ENCODE data around the gene DYNLT2.

The DYNLT2 gene

GRCh38 chr6:169714178-169714577, 37.2 kb downstream of the DYNLT2 start:
- H3K9me2 ChIP-seq (replicated peaks; ENCODE audit: control insufficient read depth, low read length), result no peaks in the 10 kb centered on the region
- peaks cover 20% of the 10 kb centered on the region for H3F3A ChIP-seq (ENCODE audit: control insufficient read depth, insufficient read depth)
- TF ChIP-seq CTCF (IDR thresholded peaks at IDR 0.05; ENCODE audit: low read depth, low read length, poor library complexity, severe bottlenecking) (no peak), EZH2phosphoT487 (IDR thresholded peaks at IDR 0.05; ENCODE audit: borderline replicate concordance, low read length) (no peak)
- no peak overlapping the region for H3K27ac ChIP-seq (ENCODE audit: low read depth, low read length)
- peaks cover 31% of the 10 kb centered on the region for H3K79me2 ChIP-seq (ENCODE audit: control insufficient read depth, low read length)
- H4K20me1 ChIP-seq (ENCODE audit: control insufficient read depth, insufficient read depth, low read depth, low read length), result no peaks in the 10 kb centered on the region
- H3K36me3 ChIP-seq (ENCODE audit: control insufficient read depth, low read length), result peaks cover 86% of the 10 kb centered on the region
- H3K4me2 ChIP-seq (ENCODE audit: low read length), result no peak overlapping the region
- no peaks in the 10 kb centered on the region for H3K27me3 ChIP-seq (ENCODE audit: control insufficient read depth, low read length)
- peaks cover 29% of the 10 kb centered on the region for H3K4me1 ChIP-seq (ENCODE audit: control insufficient read depth, low read length)
- no peak overlapping the region for H3K4me3 ChIP-seq (ENCODE audit: low read length)
- H3K9me3 ChIP-seq (ENCODE audit: control insufficient read depth, insufficient read depth, low read length), result no peaks in the 10 kb centered on the region

- peak overlapping the region; percentile 34 for H3K4me2 ChIP-seq (ENCODE audit: low read length)
- no peak for TF ChIP-seq EZH2phosphoT487 (IDR thresholded peaks at IDR 0.05; ENCODE audit: borderline replicate concordance, low read length)
- TF ChIP-seq CTCF (IDR thresholded peaks at IDR 0.05; ENCODE audit: low read depth, low read length, poor library complexity, severe bottlenecking), result no peak
- H3K9me2 ChIP-seq (replicated peaks; ENCODE audit: control insufficient read depth, low read length), result no peaks in the 10 kb centered on the region
- H3K4me3 ChIP-seq (ENCODE audit: low read length), result no peak overlapping the region
- peaks cover 44% of the 10 kb centered on the region for H3F3A ChIP-seq (ENCODE audit: control insufficient read depth, insufficient read depth)
- peaks cover 90% of the 10 kb centered on the region for H3K36me3 ChIP-seq (ENCODE audit: control insufficient read depth, low read length)
- H3K9me3 ChIP-seq (ENCODE audit: control insufficient read depth, insufficient read depth, low read length), result no peaks in the 10 kb centered on the region
- H3K79me2 ChIP-seq (ENCODE audit: control insufficient read depth, low read length), result peaks cover 34% of the 10 kb centered on the region
- H3K27ac ChIP-seq (ENCODE audit: low read depth, low read length), result no peak overlapping the region
- 0 out of 2 replicates have a peak, but pooled peaks cover 3% of the 10 kb centered on the region for H4K20me1 ChIP-seq (ENCODE audit: control insufficient read depth, insufficient read depth, low read depth, low read length)
- peaks cover 62% of the 10 kb centered on the region for H3K4me1 ChIP-seq (ENCODE audit: control insufficient read depth, low read length)
- no peaks in the 10 kb centered on the region for H3K27me3 ChIP-seq (ENCODE audit: control insufficient read depth, low read length)
These were observed 41.4 kb downstream of the DYNLT2 start for GRCh38 chr6:169710009-169710408.

GRCh38 chr6:169709293-169709692, 42.1 kb downstream of the DYNLT2 start:
- no peaks in the 10 kb centered on the region for H3K27me3 ChIP-seq (ENCODE audit: control insufficient read depth, low read length)
- H3K36me3 ChIP-seq (ENCODE audit: control insufficient read depth, low read length), result peaks cover 90% of the 10 kb centered on the region
- peaks cover 44% of the 10 kb centered on the region for H3F3A ChIP-seq (ENCODE audit: control insufficient read depth, insufficient read depth)
- peak overlapping the region; percentile 34 for H3K4me2 ChIP-seq (ENCODE audit: low read length)
- H3K9me3 ChIP-seq (ENCODE audit: control insufficient read depth, insufficient read depth, low read length), result no peaks in the 10 kb centered on the region
- H3K27ac ChIP-seq (ENCODE audit: low read depth, low read length), result peak overlapping the region; percentile 31
- peaks cover 40% of the 10 kb centered on the region for H3K79me2 ChIP-seq (ENCODE audit: control insufficient read depth, low read length)
- H4K20me1 ChIP-seq (ENCODE audit: control insufficient read depth, insufficient read depth, low read depth, low read length), result peaks cover 4% of the 10 kb centered on the region
- TF ChIP-seq CTCF (IDR thresholded peaks at IDR 0.05; ENCODE audit: low read depth, low read length, poor library complexity, severe bottlenecking) (no peak), EZH2phosphoT487 (IDR thresholded peaks at IDR 0.05; ENCODE audit: borderline replicate concordance, low read length) (no peak)
- peaks cover 67% of the 10 kb centered on the region for H3K4me1 ChIP-seq (ENCODE audit: control insufficient read depth, low read length)
- H3K4me3 ChIP-seq (ENCODE audit: low read length), result peak overlapping the region; percentile 23; the same call in 1 of the 2 replicates
- H3K9me2 ChIP-seq (replicated peaks; ENCODE audit: control insufficient read depth, low read length), result no peaks in the 10 kb centered on the region

Measured in DOHH2 (cell line).